Measurements from ENCODE around the gene FRG2C. TPM values are rescaled to one million over a fixed set of nuclear protein-coding genes. Genes with fewer than 3 reads are reported as not detected.
A peak's percentile ranks its signal among the peaks of the same experiment; 100 is the strongest.
"Not testable (repeated sequence)": the region's sequence is repeated elsewhere in the genome, so short reads cannot be mapped to it uniquely, and the experiment has no call there.

FRG2C gene
- total RNA-seq: not detected in 2 replicates
- not detected in 2 replicates for polyA plus RNA-seq
- polyA plus RNA-seq (2012): not detected in 2 replicates
- not detected in 2 replicates for polyA minus RNA-seq (ENCODE audit: low replicate concordance)

DNA sequence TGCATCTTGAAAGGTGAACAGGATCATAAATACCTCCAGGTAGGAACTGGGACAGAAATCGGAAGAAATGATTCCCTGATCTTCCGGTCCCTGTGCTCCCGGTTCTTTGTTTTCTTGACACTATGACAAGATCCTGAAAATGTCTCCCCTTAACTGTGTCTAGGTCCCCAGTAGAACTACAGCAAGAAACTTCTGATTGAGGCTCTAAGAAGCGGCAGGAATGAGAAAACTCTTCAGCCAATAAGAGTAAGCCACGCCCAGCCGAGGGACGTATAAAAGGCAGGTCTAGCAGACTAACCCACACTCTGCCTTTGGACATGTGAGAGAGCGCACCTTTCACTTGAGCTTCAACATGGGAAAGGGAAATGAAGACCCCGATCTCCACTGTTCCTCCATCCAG is at the start of gene FRG2C:
TSS of gene FRG2C (plus strand) at position 301 of the 400 bp plus-strand sequence. CDS start at position 353, 52 bp downstream.
- not testable (repeated sequence) for H3K9me3 ChIP-seq (ENCODE audit: control insufficient read depth, insufficient read depth, low read depth, low read length); H3K9ac ChIP-seq (ENCODE audit: insufficient read depth, low read length); H3K4me2 ChIP-seq (ENCODE audit: extremely low read depth, insufficient read depth, low read length); H3K4me1 ChIP-seq (ENCODE audit: control insufficient read depth, extremely low read depth, insufficient read depth, low read length); H3K27ac ChIP-seq (ENCODE audit: insufficient read depth, low read length); H3K79me2 ChIP-seq (ENCODE audit: control insufficient read depth, insufficient read depth, low read length); DNase-seq (ENCODE audit: low read depth in 2 of 2); H4K20me1 ChIP-seq (ENCODE audit: control insufficient read depth, extremely low read depth, insufficient read depth, low read length); H2AFZ ChIP-seq (ENCODE audit: low read length); H3K36me3 ChIP-seq (ENCODE audit: control insufficient read depth, insufficient read depth, low read length); H3K27me3 ChIP-seq (ENCODE audit: control insufficient read depth, insufficient read depth, low read length); H3K4me3 ChIP-seq (replicated peaks in 1 of 4; ENCODE audit: control extremely low read depth in 1 of 4, insufficient read depth in 1 of 4, low read depth in 3 of 4, low read length in 4 of 4)

GRCh38 chr3:75618666-75619305 is 45.3 kb upstream of the FRG2C start:
- H2AFZ ChIP-seq (ENCODE audit: low read length); H3K27ac ChIP-seq (ENCODE audit: insufficient read depth, low read length); H3K79me2 ChIP-seq (ENCODE audit: control insufficient read depth, insufficient read depth, low read length); H3K9me3 ChIP-seq (ENCODE audit: control insufficient read depth, insufficient read depth, low read depth, low read length); H3K36me3 ChIP-seq (ENCODE audit: control insufficient read depth, insufficient read depth, low read length); H3K27me3 ChIP-seq (ENCODE audit: control insufficient read depth, insufficient read depth, low read length); H4K20me1 ChIP-seq (ENCODE audit: control insufficient read depth, extremely low read depth, insufficient read depth, low read length); H3K4me2 ChIP-seq (ENCODE audit: extremely low read depth, insufficient read depth, low read length); H3K9ac ChIP-seq (ENCODE audit: insufficient read depth, low read length); H3K4me1 ChIP-seq (ENCODE audit: control insufficient read depth, extremely low read depth, insufficient read depth, low read length): not testable (repeated sequence)
- peak; percentile 8 to 25 for DNase-seq (ENCODE audit: low read depth in 2 of 2)
- peak overlapping the region in 2 of 4 experiments; percentile 31 to 42 for H3K4me3 ChIP-seq (replicated peaks in 1 of 4; ENCODE audit: control extremely low read depth in 1 of 4, insufficient read depth in 1 of 4, low read depth in 3 of 4, low read length in 4 of 4)

DNA sequence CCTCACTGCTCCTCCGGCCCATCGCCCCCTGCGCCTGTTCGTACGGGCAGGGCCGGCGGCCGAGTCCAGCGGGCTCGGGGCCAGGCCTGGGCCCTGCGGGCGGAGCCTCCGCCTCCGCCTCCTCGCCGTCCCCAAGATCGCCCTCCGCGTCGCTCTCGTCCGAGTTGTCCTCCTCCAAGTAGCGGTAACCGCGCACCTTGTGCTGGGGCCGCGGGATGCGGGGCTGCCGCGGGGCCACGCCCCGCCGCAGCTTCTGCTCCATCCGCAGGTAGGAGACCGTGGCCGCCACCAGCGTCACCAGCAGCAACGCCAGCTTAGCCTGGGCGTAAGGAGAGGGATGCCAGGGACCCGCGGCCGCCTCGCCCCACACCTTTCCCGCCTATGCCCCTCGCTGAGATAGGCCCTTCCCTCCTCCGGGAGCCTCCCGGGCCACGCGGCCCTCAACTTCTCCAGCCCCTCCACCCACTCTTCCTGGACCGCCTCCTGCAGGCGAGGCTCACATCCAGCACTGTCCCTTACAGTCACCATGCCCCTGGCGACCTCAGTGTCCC is 44.6 kb upstream of the FRG2C start:
- H3K9me3 ChIP-seq (ENCODE audit: control insufficient read depth, insufficient read depth, low read depth, low read length); H3K79me2 ChIP-seq (ENCODE audit: control insufficient read depth, insufficient read depth, low read length); H3K4me1 ChIP-seq (ENCODE audit: control insufficient read depth, extremely low read depth, insufficient read depth, low read length); H3K4me2 ChIP-seq (ENCODE audit: extremely low read depth, insufficient read depth, low read length); H3K27ac ChIP-seq (ENCODE audit: insufficient read depth, low read length); H3K36me3 ChIP-seq (ENCODE audit: control insufficient read depth, insufficient read depth, low read length); H2AFZ ChIP-seq (ENCODE audit: low read length); DNase-seq (ENCODE audit: low read depth in 2 of 2); H4K20me1 ChIP-seq (ENCODE audit: control insufficient read depth, extremely low read depth, insufficient read depth, low read length); H3K27me3 ChIP-seq (ENCODE audit: control insufficient read depth, insufficient read depth, low read length); H3K9ac ChIP-seq (ENCODE audit: insufficient read depth, low read length): not testable (repeated sequence)
- H3K4me3 ChIP-seq (replicated peaks in 1 of 4; ENCODE audit: control extremely low read depth in 1 of 4, insufficient read depth in 1 of 4, low read depth in 3 of 4, low read length in 4 of 4): peak overlapping the region in 2 of 4 experiments; percentile 10 to 42

- H3K4me3 ChIP-seq (replicated peaks in 1 of 4; ENCODE audit: control extremely low read depth in 1 of 4, insufficient read depth in 1 of 4, low read depth in 3 of 4, low read length in 4 of 4); H3K9me3 ChIP-seq (ENCODE audit: control insufficient read depth, insufficient read depth, low read depth, low read length); H3K4me1 ChIP-seq (ENCODE audit: control insufficient read depth, extremely low read depth, insufficient read depth, low read length); H2AFZ ChIP-seq (ENCODE audit: low read length); H3K79me2 ChIP-seq (ENCODE audit: control insufficient read depth, insufficient read depth, low read length); H3K4me2 ChIP-seq (ENCODE audit: extremely low read depth, insufficient read depth, low read length); H4K20me1 ChIP-seq (ENCODE audit: control insufficient read depth, extremely low read depth, insufficient read depth, low read length); DNase-seq (ENCODE audit: low read depth in 2 of 2); H3K36me3 ChIP-seq (ENCODE audit: control insufficient read depth, insufficient read depth, low read length); H3K9ac ChIP-seq (ENCODE audit: insufficient read depth, low read length); H3K27ac ChIP-seq (ENCODE audit: insufficient read depth, low read length); H3K27me3 ChIP-seq (ENCODE audit: control insufficient read depth, insufficient read depth, low read length): not testable (repeated sequence)
Observed at GRCh38 chr3:75621772-75622171, 42.4 kb upstream of the FRG2C start.

GRCh38 chr3:75623656-75624055 is 40.5 kb upstream of the FRG2C start:
- H3K4me1 ChIP-seq (ENCODE audit: control insufficient read depth, extremely low read depth, insufficient read depth, low read length); H3K9ac ChIP-seq (ENCODE audit: insufficient read depth, low read length); H3K36me3 ChIP-seq (ENCODE audit: control insufficient read depth, insufficient read depth, low read length); H3K9me3 ChIP-seq (ENCODE audit: control insufficient read depth, insufficient read depth, low read depth, low read length); H3K4me3 ChIP-seq (replicated peaks in 1 of 4; ENCODE audit: control extremely low read depth in 1 of 4, insufficient read depth in 1 of 4, low read depth in 3 of 4, low read length in 4 of 4); H3K27me3 ChIP-seq (ENCODE audit: control insufficient read depth, insufficient read depth, low read length); H2AFZ ChIP-seq (ENCODE audit: low read length); H3K4me2 ChIP-seq (ENCODE audit: extremely low read depth, insufficient read depth, low read length); DNase-seq (ENCODE audit: low read depth in 2 of 2); H3K27ac ChIP-seq (ENCODE audit: insufficient read depth, low read length); H3K79me2 ChIP-seq (ENCODE audit: control insufficient read depth, insufficient read depth, low read length); H4K20me1 ChIP-seq (ENCODE audit: control insufficient read depth, extremely low read depth, insufficient read depth, low read length): not testable (repeated sequence)

- H3K79me2 ChIP-seq (ENCODE audit: control insufficient read depth, insufficient read depth, low read length); H3K27ac ChIP-seq (ENCODE audit: insufficient read depth, low read length); H3K27me3 ChIP-seq (ENCODE audit: control insufficient read depth, insufficient read depth, low read length); H4K20me1 ChIP-seq (ENCODE audit: control insufficient read depth, extremely low read depth, insufficient read depth, low read length); H2AFZ ChIP-seq (ENCODE audit: low read length); DNase-seq (ENCODE audit: low read depth in 2 of 2); H3K4me3 ChIP-seq (replicated peaks in 1 of 4; ENCODE audit: control extremely low read depth in 1 of 4, insufficient read depth in 1 of 4, low read depth in 3 of 4, low read length in 4 of 4); H3K36me3 ChIP-seq (ENCODE audit: control insufficient read depth, insufficient read depth, low read length); H3K4me2 ChIP-seq (ENCODE audit: extremely low read depth, insufficient read depth, low read length); H3K4me1 ChIP-seq (ENCODE audit: control insufficient read depth, extremely low read depth, insufficient read depth, low read length); H3K9me3 ChIP-seq (ENCODE audit: control insufficient read depth, insufficient read depth, low read depth, low read length); H3K9ac ChIP-seq (ENCODE audit: insufficient read depth, low read length): not testable (repeated sequence)
Observed at GRCh38 chr3:75630887-75631535, 33.1 kb upstream of the FRG2C start.

Data from fibroblast of lung (primary cell).